Esophagus squamous epithelium (tissue), 5 donors: ENCODE data around the gene PTGER2. TPM values are rescaled to one million over a fixed set of nuclear protein-coding genes. Genes with fewer than 3 reads are reported as not detected.

Source experiments
- DNase-seq: peaks from one replicate; lab custom pipeline; 2025; lab: John Stamatoyannopoulos, UW
- H3K27ac ChIP-seq, 4 donors: fragments of 200-600 bp; sonication (generic); one replicate each; pipeline ENCODE4 v1.5.1; 2016 to 2019; ENCODE audit warnings: mild to moderate bottlenecking in 1 of 4
- H3K27me3 ChIP-seq, 4 donors: fragments of 200-600 bp; sonication (generic); 1 replicate in 3 of 4; 2 replicates in 1 of 4; pipeline versions ENCODE4 v1.5.1 to v1.6.0; 2017 to 2021; ENCODE audit warnings: antibody characterized with exemption in 1 of 4
- H3K36me3 ChIP-seq, 3 donors: fragments of 200-600 bp; sonication (generic); one replicate each; pipeline ENCODE4 v1.5.1; 2016 to 2019
- H3K4me1 ChIP-seq, 3 donors: fragments of 200-600 bp; sonication (generic); one replicate each; pipeline ENCODE4 v1.5.1; 2017 to 2019
- H3K4me3 ChIP-seq, 4 donors: fragments of 200-600 bp; sonication (generic); 1 replicate in 3 of 4; 2 replicates in 1 of 4; pipeline ENCODE4 v1.5.1; 2016 to 2019; ENCODE audit warnings: mild to moderate bottlenecking in 2 of 4, moderate library complexity in 1 of 4
- H3K9me3 ChIP-seq, 3 donors: fragments of 200-600 bp; sonication (generic); one replicate each; pipeline ENCODE4 v1.5.1; 2016 to 2019
- CTCF ChIP-seq, 6 experiments: fragments of 450-650 bp in 4 of 6; fragments of 200-600 bp in 2 of 6; sonication (generic) in 2 of 6; IDR thresholded peaks; one replicate each; pipeline ENCODE4 v1.5.1; 2016 to 2019; ENCODE audit warnings: antibody characterized with exemption in 6 of 6, mild to moderate bottlenecking in 4 of 6, moderate library complexity in 4 of 6
- POLR2A ChIP-seq, 4 donors: fragments of 450-650 bp; IDR thresholded peaks; one replicate each; pipeline ENCODE4 v1.6.1; 2017; ENCODE audit warnings: antibody characterized with exemption in 4 of 4, mild to moderate bottlenecking in 4 of 4, moderate library complexity in 3 of 4
- WGBS, 2 donors: methylation state at CpG; one replicate each; pipeline ENCODE4 v1.1.5; 2018; 5-methylcytosine and 5-hydroxymethylcytosine counted together
- intact Hi-C: fragments of 100-400 bp; cut with DNase I; formaldehyde crosslinking; loops from one replicate; pipeline ENCODE4 v1.15.0; 2022
- total RNA-seq, 4 donors: library from RNA; depleted of rRNA; stranded (reverse); fragments of >200 nt; gene quantifications; one replicate each; pipeline ENCODE4 v1.1.0, GENCODE V29; 2016
- donor health status: DM: yes; HTN: yes; CAD: no.

PTGER2 gene
- total RNA-seq, 4 donors from 2014 or later = 0.31 to 2.5 (median 1.1) TPM; not detected in 1

DNA sequence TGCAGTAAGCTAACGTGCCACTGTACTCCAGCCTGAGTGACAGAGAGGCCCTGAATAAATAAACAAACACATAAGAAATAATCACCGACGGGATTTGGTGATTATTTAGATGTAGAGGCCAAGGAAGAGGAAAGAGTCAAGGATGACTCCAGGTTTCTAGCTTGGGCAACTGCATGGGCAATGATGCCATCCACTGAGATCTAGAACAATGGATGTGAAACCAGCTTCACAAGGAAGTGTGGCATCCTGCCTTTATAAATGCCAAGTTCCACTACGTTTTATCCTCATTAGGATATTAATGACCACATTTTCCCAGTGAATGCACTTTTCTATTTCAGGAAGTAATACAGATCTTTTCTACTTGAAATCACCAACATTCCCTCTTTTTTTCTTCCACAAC lies 10.9 kb upstream of the PTGER2 start:
- WGBS, 2 donors = 49 to 70% methylated on average over 4 of the region's 4 CpGs
- no peak for TF ChIP-seq POLR2A (IDR thresholded peaks at IDR 0.05)
- TF ChIP-seq CTCF (IDR thresholded peaks at IDR 0.05) = no peak

DNA sequence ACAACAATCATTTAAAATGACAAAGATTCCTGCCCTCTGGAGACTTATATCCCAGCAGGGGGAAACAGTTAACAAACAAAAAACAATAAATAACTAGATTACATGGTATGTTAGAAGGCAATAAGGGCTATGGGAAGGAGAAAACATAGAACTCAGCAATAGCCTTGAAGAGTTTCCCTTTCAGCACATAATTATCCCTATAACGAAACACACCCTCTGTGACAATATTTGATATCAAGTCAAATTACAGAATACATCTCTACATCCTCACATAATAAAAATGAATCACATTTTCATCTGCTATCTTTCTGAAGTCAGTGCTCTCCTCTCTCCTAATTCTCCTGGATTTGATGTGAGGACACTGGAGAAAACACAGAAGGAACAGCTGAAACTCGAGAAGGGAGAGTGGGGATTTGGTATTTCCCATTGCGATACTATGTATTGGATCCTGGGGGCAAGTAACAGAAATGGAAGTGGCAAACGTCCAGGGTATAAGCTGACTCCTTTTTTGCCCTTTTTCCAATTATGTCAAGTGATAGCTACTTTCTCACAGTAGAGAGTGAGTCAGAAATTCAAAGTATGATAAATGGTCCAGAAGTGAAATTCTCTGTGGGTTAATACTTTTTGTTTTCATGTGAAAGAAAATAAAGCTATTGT lies 9.7 kb upstream of the PTGER2 start:
- no peak for TF ChIP-seq CTCF (IDR thresholded peaks at IDR 0.05)
- TF ChIP-seq POLR2A (IDR thresholded peaks at IDR 0.05) = no peak
- intact Hi-C loops = loop anchor here (5.0 kb wide), 1 partner anchor 168 kb away; no protein-coding TSS in a partner anchor
- H3K4me1 ChIP-seq = no peaks in the 10 kb centered on the region
- no peak for DNase-seq
- 64 to 66% methylated on average over 4 of the region's 4 CpGs for WGBS, 2 donors
- H3K4me3 ChIP-seq = no peak overlapping the region
- H3K27ac ChIP-seq = no peak overlapping the region
- H3K27me3 ChIP-seq = peaks cover 0 to 9% (median 0%) of the 10 kb centered on the region in 4 donors
- H3K36me3 ChIP-seq = no peaks in the 10 kb centered on the region
- no peaks in the 10 kb centered on the region for H3K9me3 ChIP-seq

More for the DNA sequence above, 10.9 kb upstream of the PTGER2 start:
- H3K27ac ChIP-seq = no peak overlapping the region
- no peaks in the 10 kb centered on the region for H3K9me3 ChIP-seq
- peaks cover 0 to 3% (median 0%) of the 10 kb centered on the region in 4 donors for H3K27me3 ChIP-seq
- H3K4me1 ChIP-seq = no peaks in the 10 kb centered on the region
- intact Hi-C loops = loop anchor here (5.0 kb wide), 1 partner anchor 169 kb away; no protein-coding TSS in a partner anchor
- DNase-seq = no peak
- no peaks in the 10 kb centered on the region for H3K36me3 ChIP-seq
- H3K4me3 ChIP-seq = no peak overlapping the region

DNA sequence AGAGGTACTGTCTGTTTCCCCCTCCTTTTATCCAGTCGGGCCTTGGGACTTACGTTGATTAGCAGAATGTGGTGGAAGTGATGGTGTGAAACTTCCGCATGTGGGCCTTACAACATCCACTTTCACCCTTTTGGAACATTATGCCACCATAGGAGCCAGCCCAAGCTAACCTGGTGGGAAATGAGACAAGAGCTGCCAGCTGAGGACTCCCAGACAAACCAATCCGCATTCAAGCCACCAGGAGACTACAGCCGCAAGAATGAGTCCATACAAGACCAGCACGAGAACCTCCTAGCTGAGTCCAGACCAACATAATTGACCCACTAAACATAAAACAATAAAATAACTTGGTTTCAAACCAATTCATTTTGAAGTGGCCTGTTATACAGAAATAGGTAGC lies 9.1 kb upstream of the PTGER2 start:
- intact Hi-C loops = no loop called here
- WGBS, 2 donors = 77 to 93% methylated on average over 5 to 6 of the region's 6 CpGs
- H3K27ac ChIP-seq = no peak overlapping the region
- no peaks in the 10 kb centered on the region for H3K36me3 ChIP-seq
- no peak for TF ChIP-seq CTCF (IDR thresholded peaks at IDR 0.05)
- H3K27me3 ChIP-seq = peaks cover 0 to 10% (median 0%) of the 10 kb centered on the region in 4 donors
- no peak overlapping the region for H3K4me3 ChIP-seq
- no peaks in the 10 kb centered on the region for H3K4me1 ChIP-seq
- H3K9me3 ChIP-seq = no peaks in the 10 kb centered on the region
- no peak for DNase-seq

GRCh38 chr14:52307376-52307775 lies 6.7 kb upstream of the PTGER2 start:
- peaks cover 0 to 12% (median 0%) of the 10 kb centered on the region in 3 donors for H3K4me1 ChIP-seq
- H3K9me3 ChIP-seq = no peaks in the 10 kb centered on the region
- TF ChIP-seq CTCF (IDR thresholded peaks at IDR 0.05) (no peak), POLR2A (IDR thresholded peaks at IDR 0.05) (no peak)
- peaks cover 0 to 32% (median 0%) of the 10 kb centered on the region in 4 donors for H3K27me3 ChIP-seq
- H3K27ac ChIP-seq = no peak overlapping the region
- no peak for DNase-seq
- 62 to 77% methylated on average over 4 of the region's 4 CpGs for WGBS, 2 donors
- H3K36me3 ChIP-seq = no peaks in the 10 kb centered on the region
- intact Hi-C loops = no loop called here
- no peak overlapping the region for H3K4me3 ChIP-seq

DNA sequence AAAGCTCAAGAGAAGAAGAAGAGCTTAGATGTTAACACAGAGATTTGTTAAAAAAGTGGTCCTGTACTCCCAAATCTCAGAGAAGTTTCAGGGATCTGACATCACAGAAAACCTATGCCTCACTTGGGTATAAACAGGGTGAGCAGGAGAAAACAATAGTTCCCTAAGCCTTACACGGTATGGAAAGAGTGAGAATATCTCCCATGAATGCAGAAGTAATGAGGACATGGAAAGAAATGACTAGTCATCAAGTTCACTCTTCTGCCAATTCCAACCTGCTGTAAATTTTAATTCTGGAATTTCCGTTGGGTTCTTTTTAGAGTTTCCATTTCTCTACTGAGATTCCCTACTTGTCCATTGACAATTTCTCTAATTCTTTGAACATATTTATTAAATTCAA lies 6.2 kb upstream of the PTGER2 start:
- peaks cover 0 to 17% (median 0%) of the 10 kb centered on the region in 3 donors for H3K4me1 ChIP-seq
- H3K36me3 ChIP-seq = no peaks in the 10 kb centered on the region
- no peak overlapping the region for H3K27ac ChIP-seq
- intact Hi-C loops = no loop called here
- no peak for DNase-seq
- no peaks in the 10 kb centered on the region for H3K9me3 ChIP-seq
- no peak for TF ChIP-seq POLR2A (IDR thresholded peaks at IDR 0.05)
- TF ChIP-seq CTCF (IDR thresholded peaks at IDR 0.05) = no peak
- no peak overlapping the region for H3K4me3 ChIP-seq
- WGBS, 2 donors = 59 to 62% methylated on average over 2 of the region's 2 CpGs
- peaks cover 0 to 37% (median 0%) of the 10 kb centered on the region in 4 donors for H3K27me3 ChIP-seq
